Naive B cell (primary cell): ENCODE results near the gene PRKAG2. TPM values are rescaled to one million over a fixed set of nuclear protein-coding genes. Genes with fewer than 3 reads are reported as not detected.
"Not testable (repeated sequence)": the region's sequence is repeated elsewhere in the genome, so short reads cannot be mapped to it uniquely, and the experiment has no call there.

Experiments used
- ATAC-seq, 2 donors: fragments of 150-1000 bp; cut with Tn5 transposase; 2 replicates each; pipeline ENCODE4 v1.10.0; 2021; ENCODE audit warnings: low read depth in 2 of 2, mild to moderate bottlenecking in 2 of 2, moderate library complexity in 2 of 2
- DNase-seq: peaks from one replicate; pipeline ENCODE4 v3.0.0; 2022
- H3K27ac Mint-ChIP-seq, 6 donors: one replicate each; pipeline ENCODE4 v1.8.0; 2020 to 2022; ENCODE audit warnings: mild to moderate bottlenecking in 6 of 6, mixed read lengths in 6 of 6, moderate library complexity in 5 of 6, inconsistent platforms in 2 of 6
- H3K27me3 Mint-ChIP-seq, 3 donors: one replicate each; pipeline ENCODE4 v1.8.0; 2021 to 2022; ENCODE audit warnings: mixed read lengths in 3 of 3, mild to moderate bottlenecking in 1 of 3
- H3K36me3 Mint-ChIP-seq, 2 donors: one replicate each; pipeline ENCODE4 v1.8.0; 2020 to 2022; ENCODE audit warnings: mixed read lengths in 2 of 2, inconsistent platforms in 1 of 2, mild to moderate bottlenecking in 1 of 2
- H3K4me1 Mint-ChIP-seq, 3 donors: one replicate each; pipeline ENCODE4 v1.8.0; 2020 to 2022; ENCODE audit warnings: mixed read lengths in 3 of 3, inconsistent platforms in 1 of 3, mild to moderate bottlenecking in 1 of 3, moderate library complexity in 1 of 3
- H3K4me3 Mint-ChIP-seq, 8 donors: one replicate each; pipeline ENCODE4 v1.8.0; 2020 to 2022; ENCODE audit warnings: mild to moderate bottlenecking in 8 of 8, mixed read lengths in 8 of 8, moderate library complexity in 8 of 8, inconsistent platforms in 2 of 8
- H3K9me3 Mint-ChIP-seq, 7 donors: one replicate each; pipeline ENCODE4 v1.8.0; 2020 to 2022; ENCODE audit warnings: mixed read lengths in 7 of 7, mild to moderate bottlenecking in 5 of 7, inconsistent platforms in 2 of 7, moderate library complexity in 1 of 7
- polyA plus RNA-seq, 6 donors: library from polyadenylated mRNA; unstranded; fragments of 300-500 nt; fragmentation: Illumina TruSeq; gene quantifications; one replicate each; pipeline ENCODE4 v1.2.3, GENCODE V29; 2021; ENCODE audit warnings: low read depth in 6 of 6

Gene PRKAG2
- polyA plus RNA-seq, 6 donors from 2014 or later = 16.2 to 25.4 (median 20.0) TPM

GRCh38 chr7:151748021-151748420 is 128.9 kb downstream of the PRKAG2 start:
- Mint-ChIP-seq H3K36me3 (peaks cover 12% of the 10 kb centered on the region in 2 donors), H3K27ac (peak overlapping the region in 1 of 6 donors; percentile 59)

GRCh38 chr7:151745706-151746105 is 131.2 kb downstream of the PRKAG2 start:
- ATAC-seq = no peak
- Mint-ChIP-seq H3K4me1 (peaks cover 9 to 23% (median 18%) of the 10 kb centered on the region in 3 donors), H3K4me3 (no peak overlapping the region), H3K9me3 (no peaks in the 10 kb centered on the region), H3K27me3 (no peaks in the 10 kb centered on the region), H3K36me3 (peaks cover 0 to 6% of the 10 kb centered on the region in 2 donors), H3K27ac (no peak overlapping the region)
- DNase-seq = no peak

More at GRCh38 chr7:151748021-151748420, 128.9 kb downstream of the PRKAG2 start:
- not testable (repeated sequence) for H3K27me3 Mint-ChIP-seq, H3K9me3 Mint-ChIP-seq, DNase-seq, ATAC-seq, H3K4me3 Mint-ChIP-seq
- H3K4me1 Mint-ChIP-seq = peaks cover 10 to 16% (median 14%) of the 10 kb centered on the region in 3 donors

- H3K9me3 Mint-ChIP-seq = no peaks in the 10 kb centered on the region
- H3K4me3 Mint-ChIP-seq = no peak overlapping the region
- ATAC-seq (no peak), DNase-seq (no peak)
- H3K27me3 Mint-ChIP-seq = no peaks in the 10 kb centered on the region
- peaks cover 14 to 23% (median 18%) of the 10 kb centered on the region in 3 donors for H3K4me1 Mint-ChIP-seq
- H3K27ac Mint-ChIP-seq = peak overlapping the region in 2 of 6 donors; percentile 61 to 76
- H3K36me3 Mint-ChIP-seq = peaks cover 0 to 6% of the 10 kb centered on the region in 2 donors
These were observed 132.0 kb downstream of the PRKAG2 start for GRCh38 chr7:151744656-151745638.

- DNase-seq (no peak), ATAC-seq (no peak)
- Mint-ChIP-seq H3K4me1 (peaks cover 18 to 23% (median 18%) of the 10 kb centered on the region in 3 donors), H3K27ac (peak overlapping the region in 1 of 6 donors; percentile 61), H3K36me3 (peaks cover 0 to 1% of the 10 kb centered on the region in 2 donors), H3K27me3 (no peaks in the 10 kb centered on the region), H3K4me3 (no peak overlapping the region), H3K9me3 (peaks cover 0 to 3% (median 0%) of the 10 kb centered on the region in 7 donors)
These were observed 132.8 kb downstream of the PRKAG2 start for GRCh38 chr7:151744051-151744580.

- peaks cover 18 to 23% (median 18%) of the 10 kb centered on the region in 3 donors for H3K4me1 Mint-ChIP-seq
- no peaks in the 10 kb centered on the region for H3K36me3 Mint-ChIP-seq
- H3K27ac Mint-ChIP-seq = peak overlapping the region in 2 of 6 donors; percentile 35 to 47
- ATAC-seq = no peak
- peak overlapping the region in 1 of 8 donors; percentile 23 for H3K4me3 Mint-ChIP-seq
- no peaks in the 10 kb centered on the region for H3K27me3 Mint-ChIP-seq
- H3K9me3 Mint-ChIP-seq = peaks cover 0 to 3% (median 0%) of the 10 kb centered on the region in 7 donors
- no peak for DNase-seq
These were observed 133.4 kb downstream of the PRKAG2 start for GRCh38 chr7:151743481-151743983.

GRCh38 chr7:151742713-151743480 is 134.0 kb downstream of the PRKAG2 start:
- peak overlapping the region in 1 of 6 donors; percentile 51 for H3K27ac Mint-ChIP-seq
- ATAC-seq (no peak), DNase-seq (no peak)
- H3K4me1 Mint-ChIP-seq = peaks cover 18 to 23% (median 20%) of the 10 kb centered on the region in 3 donors
- H3K27me3 Mint-ChIP-seq = no peaks in the 10 kb centered on the region
- H3K9me3 Mint-ChIP-seq = peaks cover 0 to 3% (median 0%) of the 10 kb centered on the region in 7 donors
- no peaks in the 10 kb centered on the region for H3K36me3 Mint-ChIP-seq
- H3K4me3 Mint-ChIP-seq = no peak overlapping the region

GRCh38 chr7:151741585-151741984 is 135.3 kb downstream of the PRKAG2 start:
- DNase-seq = no peak
- Mint-ChIP-seq H3K27me3 (no peaks in the 10 kb centered on the region), H3K9me3 (peaks cover 0 to 3% (median 0%) of the 10 kb centered on the region in 7 donors), H3K27ac (no peak overlapping the region), H3K36me3 (no peaks in the 10 kb centered on the region), H3K4me1 (peaks cover 21 to 25% (median 22%) of the 10 kb centered on the region in 3 donors), H3K4me3 (no peak overlapping the region)
- ATAC-seq = no peak

GRCh38 chr7:151740081-151740851 is 136.6 kb downstream of the PRKAG2 start:
- Mint-ChIP-seq H3K4me1 (peaks cover 25 to 37% (median 34%) of the 10 kb centered on the region in 3 donors), H3K4me3 (no peak overlapping the region), H3K9me3 (peaks cover 0 to 3% (median 0%) of the 10 kb centered on the region in 7 donors), H3K27ac (peak overlapping the region in 1 of 6 donors; percentile 72), H3K27me3 (no peaks in the 10 kb centered on the region), H3K36me3 (no peaks in the 10 kb centered on the region)
- no peak for ATAC-seq
- DNase-seq = no peak

- Mint-ChIP-seq H3K27ac (no peak overlapping the region), H3K27me3 (no peaks in the 10 kb centered on the region), H3K4me3 (no peak overlapping the region), H3K4me1 (peaks cover 29 to 37% (median 30%) of the 10 kb centered on the region in 3 donors), H3K9me3 (peaks cover 0 to 3% (median 0%) of the 10 kb centered on the region in 7 donors), H3K36me3 (no peaks in the 10 kb centered on the region)
- no peak for DNase-seq
- ATAC-seq = no peak
These were observed 138.0 kb downstream of the PRKAG2 start for GRCh38 chr7:151738925-151739324.

- peaks cover 0 to 3% (median 0%) of the 10 kb centered on the region in 7 donors for H3K9me3 Mint-ChIP-seq
- no peak overlapping the region for H3K4me3 Mint-ChIP-seq
- H3K36me3 Mint-ChIP-seq = no peaks in the 10 kb centered on the region
- H3K4me1 Mint-ChIP-seq = peaks cover 22 to 26% (median 22%) of the 10 kb centered on the region in 3 donors
- ATAC-seq = no peak
- DNase-seq = no peak
- H3K27me3 Mint-ChIP-seq = no peaks in the 10 kb centered on the region
- H3K27ac Mint-ChIP-seq = peak overlapping the region in 2 of 6 donors; percentile 15 to 30
These were observed 140.5 kb downstream of the PRKAG2 start for GRCh38 chr7:151736403-151736909.

- DNase-seq (no peak), ATAC-seq (no peak)
- H3K4me3 Mint-ChIP-seq = no peak overlapping the region
- peak overlapping the region in 1 of 6 donors; percentile 30 for H3K27ac Mint-ChIP-seq
- H3K27me3 Mint-ChIP-seq = no peaks in the 10 kb centered on the region
- peaks cover 0 to 3% (median 0%) of the 10 kb centered on the region in 7 donors for H3K9me3 Mint-ChIP-seq
- peaks cover 22 to 26% (median 22%) of the 10 kb centered on the region in 3 donors for H3K4me1 Mint-ChIP-seq
- no peaks in the 10 kb centered on the region for H3K36me3 Mint-ChIP-seq
These were observed 141.0 kb downstream of the PRKAG2 start for GRCh38 chr7:151735851-151736402.
